ENCODE results near the gene NDUFAF7.
"Not testable (repeated sequence)": the region's sequence is repeated elsewhere in the genome, so short reads cannot be mapped to it uniquely, and the experiment has no call there.

NDUFAF7 gene

DNA sequence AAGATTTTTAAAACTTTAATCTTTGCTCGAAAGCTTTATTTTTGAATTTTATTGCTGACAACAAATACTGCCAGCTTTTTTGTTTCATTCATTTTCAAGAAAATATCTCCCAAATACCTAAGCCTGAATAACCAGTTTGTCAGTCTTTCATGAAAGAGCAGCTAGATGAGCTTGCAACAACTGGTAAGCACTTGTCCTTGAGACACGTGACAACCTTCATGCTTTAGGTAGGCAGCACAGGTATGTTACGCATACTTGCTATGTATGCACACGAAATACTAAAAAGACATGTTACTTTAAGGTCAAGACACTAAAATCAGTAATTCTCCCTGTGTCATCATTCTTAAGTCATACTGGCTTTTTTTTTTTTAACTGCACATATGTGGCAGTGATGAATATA, 12.4 kb upstream of the NDUFAF7 start:
- DNase-seq = no peak

DNA sequence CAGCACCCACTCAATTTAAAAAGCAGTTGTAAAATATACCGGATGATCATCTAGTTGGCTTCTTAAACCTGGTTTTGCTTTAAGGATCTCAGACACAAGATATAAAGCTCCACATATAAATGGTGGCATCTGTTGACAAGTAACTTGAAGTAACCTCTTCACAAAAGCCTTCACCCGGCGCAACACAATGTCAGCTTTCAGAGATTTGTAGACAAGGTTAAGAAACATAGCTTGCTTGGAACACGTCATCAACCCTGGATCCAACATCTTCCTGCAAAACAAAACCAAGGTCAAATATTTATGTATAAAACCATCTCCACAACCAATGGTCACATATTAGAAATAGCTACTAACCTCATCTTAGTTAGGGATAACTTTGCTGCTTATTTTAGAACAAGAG, 8.3 kb upstream of the NDUFAF7 start:
- DNase-seq = no peak

DNA sequence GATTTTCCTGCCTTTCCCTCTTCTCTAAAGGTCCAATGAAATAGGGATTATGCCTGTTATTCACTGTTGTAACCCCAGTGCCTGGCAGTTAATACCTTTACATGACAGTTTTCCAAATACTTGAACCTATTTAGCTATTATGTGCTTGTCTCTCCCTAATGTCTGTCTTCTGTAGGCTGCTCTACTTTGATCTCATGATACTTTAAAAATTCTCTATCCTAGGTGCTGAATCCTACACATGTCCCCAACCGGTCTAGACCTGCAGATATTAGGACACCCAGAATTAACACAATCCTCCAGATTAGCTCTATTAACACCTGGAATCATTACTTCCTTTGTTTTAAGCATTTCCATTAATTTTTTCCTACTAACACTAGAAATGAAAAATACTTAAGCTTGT, 7.4 kb upstream of the NDUFAF7 start:
- DNase-seq = no peak

DNA sequence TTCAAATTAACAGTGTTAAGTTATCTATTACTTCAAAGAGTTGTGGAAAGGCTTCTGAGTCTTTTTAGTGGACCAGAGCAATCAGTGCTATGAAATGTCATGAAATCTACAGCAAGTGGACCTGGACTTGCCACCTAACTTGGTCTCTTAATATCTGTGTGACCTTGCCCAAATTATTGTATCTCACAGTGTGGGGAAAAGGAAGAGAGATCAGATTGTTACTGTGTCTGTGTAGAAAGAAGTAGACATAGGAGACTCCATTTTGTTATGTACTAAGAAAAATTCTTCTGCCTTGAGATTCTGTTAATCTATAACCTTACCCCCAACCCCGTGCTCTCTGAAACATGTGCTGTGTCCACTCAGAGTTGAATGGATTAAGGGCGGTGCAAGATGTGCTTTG, 6.3 kb upstream of the NDUFAF7 start:
- DNase-seq = not testable (repeated sequence)

DNA sequence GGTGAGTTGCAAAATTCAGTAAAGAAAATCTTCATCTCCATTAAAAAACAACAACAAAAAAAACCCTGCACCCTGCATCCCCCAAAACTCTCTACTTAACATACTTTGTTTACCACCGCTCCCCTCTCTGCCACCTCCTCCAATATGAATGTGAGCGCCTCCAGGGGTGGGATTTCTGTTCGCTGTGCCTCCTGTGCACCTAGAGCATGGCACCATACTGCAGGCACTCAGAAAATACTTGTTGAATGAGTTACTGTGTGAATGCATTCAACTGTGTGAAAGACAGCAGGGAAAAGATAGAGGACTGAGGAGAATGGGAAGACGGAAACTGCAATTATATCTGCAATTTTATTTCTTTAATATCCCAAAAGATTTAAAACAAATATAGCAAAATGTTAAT, 4.6 kb upstream of the NDUFAF7 start:
- no peak for DNase-seq

DNA sequence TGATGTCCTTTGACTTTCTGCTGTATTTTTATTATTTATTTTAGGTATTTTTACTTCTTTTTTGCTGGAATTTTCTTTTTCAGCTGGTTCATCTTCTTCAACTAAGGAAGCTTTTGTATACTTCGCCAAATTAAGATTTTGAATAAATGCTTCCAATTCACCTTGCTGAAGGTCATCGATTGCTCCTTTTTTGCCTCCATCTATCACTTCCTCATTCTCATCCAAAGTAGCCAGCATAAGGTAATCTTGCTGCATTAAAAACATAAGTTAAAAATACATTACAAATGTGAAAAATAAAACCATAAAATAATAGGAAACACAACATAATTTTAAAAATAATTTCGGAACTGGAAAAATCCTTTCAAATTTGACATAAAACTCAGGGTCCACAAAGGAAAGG, 2.7 kb upstream of the NDUFAF7 start:
- no peak for DNase-seq

DNA sequence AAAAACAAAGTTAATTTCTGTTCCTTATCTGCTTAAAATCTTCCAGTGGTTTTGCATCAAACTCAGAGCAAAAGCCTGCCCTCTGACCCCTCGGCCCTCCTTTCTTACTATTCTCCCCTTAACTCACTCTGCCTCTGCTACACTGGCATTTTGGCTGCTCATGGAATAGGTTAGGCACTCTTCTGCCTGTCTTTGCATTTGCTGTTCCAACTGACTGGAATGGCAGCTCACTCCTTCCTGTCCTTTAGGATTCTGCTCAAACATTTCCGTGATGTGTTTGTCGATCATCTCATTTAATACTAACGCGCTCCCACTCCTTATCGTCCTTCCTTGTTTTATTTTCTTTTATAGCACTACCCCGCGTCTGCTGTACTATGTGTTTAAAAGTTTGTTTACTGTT, 877 bp upstream of the NDUFAF7 start:
- DNase-seq = no peak

DNA sequence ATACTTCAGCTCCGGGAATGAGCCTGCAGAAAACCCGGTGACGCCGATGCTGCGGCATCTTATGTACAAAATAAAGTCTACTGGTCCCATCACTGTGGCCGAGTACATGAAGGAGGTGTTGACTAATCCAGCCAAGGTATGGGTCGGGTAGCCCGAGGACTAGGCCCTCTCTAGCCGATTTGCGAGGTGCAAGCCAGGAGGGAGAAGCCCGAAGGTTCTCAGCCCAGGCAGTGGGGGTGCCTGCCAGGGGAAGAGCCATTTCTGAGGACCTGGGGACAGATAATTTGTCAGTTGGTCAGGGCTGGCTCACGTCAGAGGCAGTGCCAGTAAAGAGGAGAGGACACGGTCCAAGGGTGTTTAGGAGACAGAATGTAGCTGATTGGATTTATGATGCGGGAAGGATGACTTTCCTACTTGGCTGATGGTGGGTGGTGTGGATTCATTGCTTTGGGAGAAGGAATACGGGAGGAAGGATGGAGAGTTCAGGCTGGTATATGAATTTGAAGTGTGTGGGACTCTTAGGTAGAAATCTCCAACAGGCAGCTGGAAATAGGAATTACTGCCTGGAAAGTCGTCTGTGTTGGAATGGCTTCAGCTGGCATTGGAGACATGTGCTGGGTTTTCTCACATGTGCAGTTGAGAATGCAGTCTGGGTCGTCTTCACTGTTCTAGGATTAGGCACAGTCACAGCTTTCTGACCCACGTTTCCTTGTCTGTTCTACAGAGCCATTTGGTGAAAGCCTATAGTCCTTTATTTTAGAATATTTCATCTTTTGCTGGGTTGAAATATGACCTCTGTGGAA, 874 bp downstream of the NDUFAF7 start:
- peak; percentile 20 for DNase-seq

DNA sequence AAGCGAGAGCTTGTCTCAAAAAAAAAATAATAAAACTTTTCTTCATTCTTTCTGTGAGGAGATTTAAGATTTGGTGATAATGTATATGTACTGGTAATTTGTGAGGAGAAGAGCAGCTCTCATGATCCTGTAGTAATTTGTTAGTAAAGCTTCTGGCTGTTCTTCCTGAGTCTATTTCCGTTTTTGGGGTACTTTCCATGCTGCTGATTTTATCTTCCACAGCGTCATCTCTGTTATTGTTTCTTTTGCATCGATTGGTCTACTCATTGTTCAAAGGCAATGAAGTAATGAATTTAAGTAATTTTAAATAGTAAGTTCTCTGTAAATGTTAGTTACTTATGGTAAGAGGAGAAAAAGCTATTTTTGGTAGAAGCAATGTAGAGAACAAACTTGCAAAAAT, 12.0 kb downstream of the NDUFAF7 start:
- no peak for DNase-seq

DNA sequence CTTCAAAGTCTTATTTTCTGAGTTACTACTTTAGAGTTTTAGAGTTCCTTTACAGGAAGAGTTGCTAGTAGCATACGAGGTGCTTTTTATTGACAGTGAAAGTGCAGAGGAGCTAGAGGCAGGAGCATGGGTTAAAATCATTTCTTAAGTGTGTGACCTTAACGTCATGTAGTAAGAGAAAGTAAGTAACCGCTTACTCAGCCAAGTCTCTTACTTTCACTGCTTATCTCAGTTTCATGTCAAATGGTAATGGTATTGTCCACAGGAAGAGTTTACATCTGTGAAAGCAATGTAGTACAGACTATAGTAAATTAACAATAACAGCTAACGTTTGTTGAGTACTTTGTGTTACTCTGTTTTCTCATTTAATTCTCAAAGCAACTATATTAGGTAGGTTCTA, 12.6 kb downstream of the NDUFAF7 start:
- no peak for DNase-seq

DNA sequence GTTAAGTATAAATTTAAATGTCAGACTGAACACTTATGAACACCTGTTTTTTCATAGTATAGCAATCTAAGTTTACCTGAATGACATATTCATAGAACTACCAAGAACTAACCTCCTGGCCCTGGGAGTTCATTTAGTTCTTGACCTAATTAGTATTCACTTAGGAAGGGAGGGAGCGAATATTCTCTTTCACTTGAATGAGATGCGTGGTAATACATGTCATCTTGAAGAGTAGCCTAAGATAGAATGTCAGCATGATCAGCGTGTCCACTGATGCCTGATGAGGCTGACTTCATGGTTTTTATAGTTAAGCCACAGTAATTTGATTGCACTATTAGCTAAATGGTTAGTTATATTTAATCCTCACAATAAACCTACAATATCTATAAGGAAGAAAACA, 13.3 kb downstream of the NDUFAF7 start:
- no peak for DNase-seq

DNA sequence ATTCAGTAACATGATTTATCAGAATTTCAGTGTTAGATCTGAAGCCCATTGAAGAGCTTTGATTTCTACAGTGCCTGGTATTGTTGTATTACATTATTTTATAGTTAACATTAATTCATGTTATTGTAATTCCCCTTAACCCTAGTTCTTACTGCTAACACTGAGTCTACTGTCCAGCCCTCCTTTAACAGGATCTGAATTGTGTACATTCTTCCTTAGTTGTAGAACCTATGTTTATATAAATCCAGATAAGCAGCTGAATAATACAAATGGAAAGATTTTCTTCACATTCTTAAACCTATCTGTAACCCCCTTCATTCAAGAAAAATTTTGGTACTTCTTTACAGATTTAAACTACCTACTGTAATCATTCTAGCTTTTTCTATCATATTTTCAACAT, 14.7 kb downstream of the NDUFAF7 start:
- DNase-seq = no peak

DNA sequence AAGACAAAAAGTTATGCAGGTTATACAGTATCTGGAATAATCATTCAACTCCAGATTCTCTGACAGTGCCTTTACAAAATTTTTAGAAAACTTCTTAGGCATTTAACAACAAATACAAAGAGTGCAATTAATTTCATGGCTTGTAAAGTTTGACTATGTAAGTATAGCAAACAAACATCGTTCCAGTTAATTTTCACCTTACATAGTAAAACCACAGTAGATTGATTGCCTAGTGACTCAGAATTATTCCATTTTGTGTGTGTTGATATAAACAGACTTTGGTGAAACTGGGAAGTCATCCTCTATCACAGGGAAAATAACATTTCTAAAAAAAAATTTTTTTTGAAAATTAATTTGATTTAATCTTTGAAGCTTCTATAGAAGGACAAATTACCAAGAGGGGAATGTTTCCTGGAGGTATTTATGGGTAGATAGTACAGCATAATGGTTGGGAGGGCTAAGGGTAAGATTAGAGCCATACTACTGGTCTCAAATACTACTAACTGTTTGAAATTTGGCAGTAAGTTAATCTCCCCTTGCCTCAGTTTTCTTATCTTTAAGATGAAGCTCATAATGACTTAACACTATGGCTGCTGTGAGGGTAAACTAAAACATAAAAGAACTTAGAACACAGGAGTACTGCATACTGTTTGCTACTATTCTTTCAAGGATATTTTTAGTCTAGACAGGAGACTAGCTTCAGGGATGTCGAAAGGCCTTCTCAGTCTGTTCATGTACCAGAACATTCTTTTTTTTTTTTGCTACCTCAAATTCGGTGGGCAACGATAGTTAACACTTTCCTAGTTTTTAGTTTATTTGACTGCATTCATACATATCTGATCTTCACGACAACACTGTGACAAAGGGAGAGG, 19.6 kb downstream of the NDUFAF7 start:
- no peak for DNase-seq

DNA sequence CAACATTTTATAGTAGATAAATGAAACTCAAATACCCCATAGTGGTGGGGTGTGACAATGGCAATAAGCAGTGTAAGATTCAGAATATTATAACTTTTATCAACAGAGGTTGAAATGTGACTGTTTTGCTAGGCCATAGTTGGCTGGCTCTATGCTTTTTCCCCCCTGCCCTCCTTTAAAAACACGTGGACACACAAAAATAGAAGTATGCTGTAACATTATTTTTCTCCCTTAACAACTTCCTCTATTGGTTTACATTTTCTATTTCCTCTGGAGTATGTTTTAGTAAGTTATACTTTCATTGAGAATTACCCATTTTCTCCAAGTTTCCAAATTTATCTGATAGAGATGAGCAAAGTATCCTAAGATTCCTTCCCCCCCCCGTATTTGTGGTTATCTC, 31.1 kb downstream of the NDUFAF7 start:
- no peak for DNase-seq

DNA sequence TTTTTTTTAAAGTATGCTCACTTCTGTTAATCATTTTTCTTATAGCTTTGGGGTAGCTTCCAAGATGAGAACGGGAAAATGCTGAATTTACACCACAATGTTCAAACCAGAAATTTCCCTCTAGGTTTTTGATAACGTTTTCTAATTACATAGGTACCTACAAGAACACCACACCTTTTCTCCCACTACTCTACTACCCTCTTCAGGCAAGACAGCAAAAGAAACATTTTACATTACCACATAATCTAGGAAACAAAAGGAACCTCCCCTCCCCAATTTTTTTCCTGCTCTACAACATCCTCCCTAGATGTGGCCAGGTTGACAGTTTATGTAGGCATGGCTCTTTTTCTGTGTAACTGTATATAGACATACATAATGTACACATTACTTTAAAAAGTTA, 32.4 kb downstream of the NDUFAF7 start:
- no peak for DNase-seq

DNA sequence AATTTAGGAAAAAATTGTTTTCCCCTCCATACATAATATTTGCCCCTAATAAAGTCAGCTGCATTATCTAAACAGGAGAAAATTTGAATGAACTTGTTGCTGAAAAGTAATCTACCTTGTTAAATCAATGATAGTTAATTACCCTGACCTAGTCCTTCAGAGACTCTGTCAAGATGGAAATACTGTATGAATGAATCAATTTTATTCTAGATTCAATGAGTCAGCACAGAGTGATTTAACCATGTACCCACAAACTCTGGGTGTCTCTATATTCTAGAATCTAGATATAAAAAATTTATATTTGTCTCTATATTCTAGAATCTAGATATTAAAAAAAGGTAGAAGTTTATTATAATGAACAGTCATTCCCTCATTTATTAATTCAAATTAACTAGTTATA, 36.2 kb downstream of the NDUFAF7 start:
- DNase-seq = no peak

DNA sequence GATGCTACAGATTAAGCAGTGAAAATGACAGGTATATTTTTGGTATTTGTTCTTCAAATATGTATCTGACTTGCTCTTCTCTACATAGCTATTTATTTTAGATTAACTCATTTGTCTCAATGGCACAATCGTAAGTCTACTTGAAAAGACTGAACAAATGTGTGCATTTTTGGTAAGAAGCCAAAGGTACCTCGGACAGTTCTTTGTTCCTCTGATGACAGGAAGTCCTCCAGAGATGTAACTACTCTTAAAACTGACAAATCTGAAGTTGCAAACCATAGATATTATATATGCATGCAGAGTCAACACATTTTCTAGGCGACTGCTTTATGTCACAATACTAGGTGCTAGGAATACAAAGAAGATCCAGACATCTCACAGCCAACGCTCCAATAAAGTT, 36.7 kb downstream of the NDUFAF7 start:
- DNase-seq = no peak

DNA sequence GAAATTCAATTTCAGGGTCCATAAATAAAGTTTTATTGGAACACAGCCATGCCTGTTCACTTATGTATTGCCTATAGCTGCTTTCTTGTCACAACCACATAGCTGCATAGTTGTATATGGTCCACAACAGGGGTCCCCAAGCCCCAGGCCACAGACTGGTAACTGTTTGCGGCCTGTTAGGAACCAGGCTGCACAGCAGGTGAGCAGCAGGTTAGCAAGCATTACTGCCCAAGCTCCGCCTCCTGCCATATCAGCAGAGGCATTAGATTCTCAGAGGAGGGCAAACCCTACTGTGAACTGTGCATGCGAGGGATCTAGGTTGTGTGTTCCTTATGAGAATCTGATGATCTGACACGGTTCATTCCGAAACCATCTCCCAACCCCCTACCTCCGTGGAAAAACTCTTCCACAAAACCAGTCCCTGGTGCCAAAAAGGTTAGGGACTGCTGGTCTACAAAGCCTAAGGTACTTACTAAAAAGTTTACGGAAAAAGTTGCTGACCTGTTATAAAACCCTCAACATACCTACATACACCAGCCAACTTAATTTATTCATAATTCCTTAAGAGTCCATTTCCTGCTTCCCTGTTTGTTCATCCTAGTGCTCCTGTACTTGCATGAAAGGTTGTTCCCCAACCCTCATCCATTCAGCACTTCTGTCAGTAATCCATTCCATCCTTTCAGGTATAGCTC, 40.1 kb downstream of the NDUFAF7 start:
- DNase-seq = no peak

DNA sequence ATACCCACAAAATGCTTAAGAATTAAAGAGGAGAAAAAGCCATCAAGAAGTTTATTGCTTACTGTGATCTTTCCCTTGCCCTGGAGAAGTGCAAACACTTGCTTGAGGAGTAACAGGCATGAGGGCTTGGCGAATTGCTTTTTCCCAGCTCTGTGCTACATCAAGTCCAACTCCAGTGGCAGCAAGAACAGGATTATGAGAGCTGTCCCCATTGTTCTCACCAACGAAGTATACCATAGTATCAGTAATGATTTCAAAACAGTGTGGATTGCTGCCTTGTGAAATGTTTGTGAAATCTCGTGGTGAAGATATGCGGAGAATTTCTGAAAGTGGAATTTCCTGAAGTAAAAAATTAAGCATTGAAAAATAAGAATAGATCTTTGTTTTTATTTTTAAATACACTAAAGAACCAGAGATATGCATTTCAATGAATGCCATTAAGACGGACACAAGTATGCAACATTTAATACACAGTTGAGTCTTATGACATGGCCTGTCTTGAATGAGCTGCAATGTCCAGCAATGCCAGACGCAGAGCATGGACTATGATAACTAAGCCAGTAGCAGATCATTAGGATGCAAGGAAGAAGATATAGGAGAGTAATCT, 43.0 kb downstream of the NDUFAF7 start:
- no peak for DNase-seq

DNA sequence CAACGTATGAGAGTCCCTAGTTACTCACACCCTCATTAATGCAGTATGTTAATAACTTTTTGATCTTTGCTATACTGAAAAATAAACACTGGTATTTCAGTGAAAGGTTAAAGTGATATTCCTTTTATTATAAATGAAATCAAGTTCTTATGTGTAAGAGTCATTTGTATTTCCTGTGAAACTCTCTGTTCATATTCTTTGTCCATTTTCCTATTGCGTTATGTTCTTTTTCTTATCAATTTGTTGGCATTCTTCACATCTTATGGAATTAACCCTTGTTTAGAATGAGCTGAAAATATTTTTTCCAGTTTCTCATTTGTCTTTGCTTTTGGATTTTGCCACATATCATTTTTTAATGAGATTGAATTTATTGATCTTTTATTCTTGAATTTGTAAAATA, 44.8 kb downstream of the NDUFAF7 start:
- no peak for DNase-seq

DNA sequence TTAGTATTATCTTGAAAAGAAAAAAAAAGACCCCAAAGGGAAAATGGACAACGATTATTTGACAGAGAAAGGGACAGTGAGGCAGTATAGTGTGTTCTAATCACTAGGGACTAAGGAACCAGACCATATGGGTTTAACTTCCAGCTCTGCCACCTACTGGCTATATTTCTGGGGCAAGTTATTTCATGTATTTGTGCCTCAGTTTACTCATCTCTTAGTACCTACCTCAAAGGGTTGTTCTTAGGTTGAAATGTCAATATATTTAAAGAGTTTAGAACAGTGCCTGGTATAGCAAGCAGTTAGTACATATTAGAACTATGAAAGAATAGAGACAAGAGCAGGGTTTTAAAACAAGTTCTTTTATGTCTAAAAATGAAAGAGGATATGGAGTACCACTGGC, 50.5 kb downstream of the NDUFAF7 start:
- no peak for DNase-seq

DNA sequence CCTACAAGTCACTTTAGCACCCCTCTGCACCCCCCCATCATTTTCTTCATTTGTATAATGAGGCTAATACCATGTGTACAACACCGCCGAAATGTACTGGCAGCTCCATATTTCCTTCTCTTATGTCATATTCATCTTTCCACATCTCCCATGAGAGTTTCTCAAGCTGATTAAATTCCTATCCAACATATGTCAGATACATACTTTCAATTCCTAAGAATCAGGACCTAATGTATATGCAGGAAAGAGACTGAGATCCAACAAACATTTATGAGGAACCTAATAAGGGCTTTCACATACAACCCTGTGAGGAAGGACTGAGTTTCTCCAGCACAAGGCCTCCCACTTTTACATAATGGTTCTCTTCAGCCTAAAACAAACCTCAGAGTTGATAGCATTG, 51.3 kb downstream of the NDUFAF7 start:
- DNase-seq = no peak

DNA sequence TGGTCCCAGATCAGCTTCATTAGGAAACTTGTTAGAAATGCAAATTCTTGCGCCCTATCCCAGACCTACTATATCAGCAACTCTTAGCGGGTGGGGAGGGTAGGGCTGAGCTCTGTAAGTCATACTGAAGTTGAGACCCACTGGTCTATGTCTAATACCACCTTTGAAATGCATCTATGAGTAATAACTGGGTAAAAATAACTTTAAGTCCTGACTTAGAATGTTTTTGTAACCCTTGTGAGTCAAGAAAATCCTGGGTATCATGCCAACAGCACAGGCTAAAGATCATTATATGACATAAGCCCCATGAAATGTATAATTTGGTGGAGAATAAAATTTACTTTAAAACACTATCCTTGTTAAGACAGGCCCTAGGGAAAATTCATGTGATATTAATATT, 51.7 kb downstream of the NDUFAF7 start:
- no peak for DNase-seq
